NK-92 (cell line): ENCODE measurements around the gene APOLD1.
"Not testable (repeated sequence)": the region's sequence is repeated elsewhere in the genome, so short reads cannot be mapped to it uniquely, and the experiment has no call there.

Experiments
- DNase-seq: peaks from one replicate; lab custom pipeline; 2025; ENCODE audit not compliant: unreplicated experiment; lab: John Stamatoyannopoulos, UW

The APOLD1 gene

GRCh38 chr12:12839003-12839395 is 53.5 kb downstream of the APOLD1 start:
- no peak for DNase-seq

GRCh38 chr12:12839439-12839838 is 54.0 kb downstream of the APOLD1 start:
- not testable (repeated sequence) for DNase-seq

GRCh38 chr12:12839873-12840579 is 54.6 kb downstream of the APOLD1 start:
- DNase-seq, result no peak

- DNase-seq, result no peak
These were observed 55.1 kb downstream of the APOLD1 start for GRCh38 chr12:12840580-12840899.
